Neural cell (in vitro differentiated cells): Measurements from ENCODE around the gene CLOCK. TPM values are rescaled to one million over a fixed set of nuclear protein-coding genes. Genes with fewer than 3 reads are reported as not detected.

ENCODE experiments used
- H2AFZ ChIP-seq: fragments of 200-600, 300-800 bp; sonication (generic), shearing (Covaris generic); 2 replicates; pipeline ENCODE4 v1.6.0; 2014; ENCODE audit warnings: low read depth, mild to moderate bottlenecking, antibody characterized with exemption, low read length, moderate library complexity
- H3F3A ChIP-seq: fragments of 200-600 bp; shearing (Covaris generic); 2 replicates; pipeline ENCODE4 v1.6.1; 2016; ENCODE audit warnings: mild to moderate bottlenecking, moderate library complexity, mixed read lengths, antibody characterized with exemption, low read length; ENCODE audit not compliant: insufficient read depth, poor library complexity, severe bottlenecking
- H3K27ac ChIP-seq: fragments of 200-600, 300-800 bp; sonication (generic), shearing (Covaris generic); 2 replicates; pipeline ENCODE4 v1.5.1; 2014; ENCODE audit warnings: mild to moderate bottlenecking, low read length, moderate library complexity
- H3K27me3 ChIP-seq: fragments of 300-800, 200-600 bp; sonication (generic), shearing (Covaris generic); 2 replicates; pipeline ENCODE4 v1.6.0; 2014; ENCODE audit warnings: mild to moderate bottlenecking, low read depth, low read length, moderate library complexity; ENCODE audit not compliant: insufficient read depth
- H3K36me3 ChIP-seq: fragments of 300-800, 200-600 bp; sonication (generic), shearing (Covaris generic); 2 replicates; pipeline ENCODE4 v1.5.1; 2014; ENCODE audit warnings: mild to moderate bottlenecking, antibody characterized with exemption, low read length, moderate library complexity; ENCODE audit not compliant: insufficient read depth
- H3K4me2 ChIP-seq: fragments of 300-800, 200-600 bp; sonication (generic), shearing (Covaris generic); 2 replicates; pipeline ENCODE4 v1.6.0; 2014; ENCODE audit warnings: mild to moderate bottlenecking, low read length
- H3K4me3 ChIP-seq: fragments of 300-800, 200-600 bp; sonication (generic), shearing (Covaris generic); 2 replicates; pipeline ENCODE4 v1.5.1; 2014; ENCODE audit warnings: mild to moderate bottlenecking, low read length, moderate library complexity
- H3K79me2 ChIP-seq: fragments of 200-600 bp; shearing (Covaris generic); replicated peaks from 2 replicates; pipeline ENCODE4 v1.6.0; 2014; ENCODE audit warnings: mild to moderate bottlenecking, low read length, moderate library complexity; ENCODE audit not compliant: insufficient read depth
- H3K9ac ChIP-seq: fragments of 300-800, 200-600 bp; sonication (generic), shearing (Covaris generic); 2 replicates; pipeline ENCODE4 v1.6.1; 2016; ENCODE audit warnings: mild to moderate bottlenecking, low read length, mixed read lengths
- H3K9me2 ChIP-seq: fragments of 200-600 bp; shearing (Covaris generic); 2 replicates; pipeline ENCODE4 v1.6.1; 2016; ENCODE audit warnings: mild to moderate bottlenecking, low read length, mixed read lengths; ENCODE audit not compliant: insufficient read depth
- H3K9me3 ChIP-seq: fragments of 200-600, 300-800 bp; sonication (generic), shearing (Covaris generic); 2 replicates; pipeline ENCODE4 v1.6.1; 2016; ENCODE audit warnings: mild to moderate bottlenecking, mixed run types, low read length, moderate library complexity, mixed read lengths
- H4K20me1 ChIP-seq: fragments of 200-600 bp; shearing (Covaris generic); 2 replicates; pipeline ENCODE4 v1.6.1; 2016; ENCODE audit warnings: mild to moderate bottlenecking, mixed run types; ENCODE audit not compliant: insufficient read depth
- EP300 ChIP-seq: fragments of 450-650 bp; conservative IDR thresholded peaks from 2 replicates; pipeline ENCODE4 v1.6.1; 2014; ENCODE audit warnings: antibody characterized with exemption, mild to moderate bottlenecking, moderate library complexity; ENCODE audit not compliant: poor library complexity, severe bottlenecking
- EZH2 ChIP-seq: fragments of 200-600, 300-800 bp; shearing (Covaris generic), sonication (generic); IDR thresholded peaks from 2 replicates; pipeline ENCODE4 v1.6.1; 2014; ENCODE audit warnings: antibody characterized with exemption, low read length, borderline replicate concordance, mild to moderate bottlenecking; ENCODE audit not compliant: insufficient read depth, poor library complexity, severe bottlenecking
- MXI1 ChIP-seq: fragments of 450-650 bp; conservative IDR thresholded peaks from 2 replicates; pipeline ENCODE4 v1.6.1; 2014; ENCODE audit warnings: antibody characterized with exemption, mild to moderate bottlenecking; ENCODE audit not compliant: poor library complexity, severe bottlenecking
- POLR2AphosphoS5 ChIP-seq: IDR thresholded peaks from 2 replicates; pipeline ENCODE4 v1.6.1; 2012
- RAD21 ChIP-seq: fragments of 450-650 bp; conservative IDR thresholded peaks from 2 replicates; pipeline ENCODE4 v1.6.1; 2014; ENCODE audit warnings: antibody characterized with exemption, mild to moderate bottlenecking, moderate library complexity
- SMC3 ChIP-seq: fragments of 450-650 bp; conservative IDR thresholded peaks from 2 replicates; pipeline ENCODE4 v1.6.1; 2014; ENCODE audit warnings: antibody characterized with exemption, mild to moderate bottlenecking, moderate library complexity; ENCODE audit not compliant: poor library complexity
- TAF1 ChIP-seq: IDR thresholded peaks from 2 replicates; pipeline ENCODE4 v1.6.1; 2012; ENCODE audit warnings: low read depth
- polyA plus RNA-seq: library from polyadenylated mRNA; depleted of rRNA; stranded (reverse); fragments of >200 nt; gene quantifications from 2 replicates; pipeline ENCODE4 v1.2.3, GENCODE V29; 2014
- TF ChIP-seq, protein P1 (sequence below): IDR thresholded peaks from 2 replicates; pipeline ENCODE4 v1.6.1; 2012; ENCODE audit warnings: borderline replicate concordance
- TF ChIP-seq, protein P2 (sequence below): fragments of 450-650 bp; IDR thresholded peaks from 2 replicates; pipeline ENCODE4 v1.5.1; 2014; ENCODE audit warnings: antibody characterized with exemption, mild to moderate bottlenecking, moderate library complexity; ENCODE audit not compliant: poor library complexity, severe bottlenecking

Gene CLOCK
- polyA plus RNA-seq, 1 donor from 2014 or later, result 8.7 TPM

DNA sequence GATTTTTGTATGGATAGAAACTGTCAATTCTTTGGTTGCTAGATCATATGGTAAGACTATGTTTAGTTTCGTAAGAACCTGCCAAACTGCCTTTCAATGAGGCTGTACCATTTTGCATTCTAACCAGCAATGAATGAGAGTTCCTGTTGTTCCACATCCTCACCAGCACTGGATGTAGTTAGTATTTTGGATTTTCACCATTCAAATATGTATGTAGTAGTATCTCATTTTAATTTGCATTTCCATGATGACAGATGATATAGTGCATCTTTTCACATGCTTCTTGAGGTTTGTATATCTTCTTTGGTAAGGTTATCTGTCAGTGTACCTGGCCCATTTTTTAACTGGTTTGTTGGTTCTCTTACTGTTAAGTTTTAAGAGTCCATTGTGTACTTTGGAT is 34.6 kb downstream of the CLOCK start:
- Histone ChIP-seq H4K20me1 (no peaks in the 10 kb centered on the region), H3K79me2 (peaks cover 6% of the 10 kb centered on the region), H3K27me3 (no peaks in the 10 kb centered on the region), H3K36me3 (no peaks in the 10 kb centered on the region), H3K9ac (no peak overlapping the region), H3K9me3 (no peaks in the 10 kb centered on the region), H3K9me2 (no peaks in the 10 kb centered on the region), H3F3A (no peaks in the 10 kb centered on the region), H3K4me3 (no peak overlapping the region), H2AFZ (no peak overlapping the region), H3K27ac (no peak overlapping the region), H3K4me2 (no peak overlapping the region)
- TF ChIP-seq, protein P1, sequence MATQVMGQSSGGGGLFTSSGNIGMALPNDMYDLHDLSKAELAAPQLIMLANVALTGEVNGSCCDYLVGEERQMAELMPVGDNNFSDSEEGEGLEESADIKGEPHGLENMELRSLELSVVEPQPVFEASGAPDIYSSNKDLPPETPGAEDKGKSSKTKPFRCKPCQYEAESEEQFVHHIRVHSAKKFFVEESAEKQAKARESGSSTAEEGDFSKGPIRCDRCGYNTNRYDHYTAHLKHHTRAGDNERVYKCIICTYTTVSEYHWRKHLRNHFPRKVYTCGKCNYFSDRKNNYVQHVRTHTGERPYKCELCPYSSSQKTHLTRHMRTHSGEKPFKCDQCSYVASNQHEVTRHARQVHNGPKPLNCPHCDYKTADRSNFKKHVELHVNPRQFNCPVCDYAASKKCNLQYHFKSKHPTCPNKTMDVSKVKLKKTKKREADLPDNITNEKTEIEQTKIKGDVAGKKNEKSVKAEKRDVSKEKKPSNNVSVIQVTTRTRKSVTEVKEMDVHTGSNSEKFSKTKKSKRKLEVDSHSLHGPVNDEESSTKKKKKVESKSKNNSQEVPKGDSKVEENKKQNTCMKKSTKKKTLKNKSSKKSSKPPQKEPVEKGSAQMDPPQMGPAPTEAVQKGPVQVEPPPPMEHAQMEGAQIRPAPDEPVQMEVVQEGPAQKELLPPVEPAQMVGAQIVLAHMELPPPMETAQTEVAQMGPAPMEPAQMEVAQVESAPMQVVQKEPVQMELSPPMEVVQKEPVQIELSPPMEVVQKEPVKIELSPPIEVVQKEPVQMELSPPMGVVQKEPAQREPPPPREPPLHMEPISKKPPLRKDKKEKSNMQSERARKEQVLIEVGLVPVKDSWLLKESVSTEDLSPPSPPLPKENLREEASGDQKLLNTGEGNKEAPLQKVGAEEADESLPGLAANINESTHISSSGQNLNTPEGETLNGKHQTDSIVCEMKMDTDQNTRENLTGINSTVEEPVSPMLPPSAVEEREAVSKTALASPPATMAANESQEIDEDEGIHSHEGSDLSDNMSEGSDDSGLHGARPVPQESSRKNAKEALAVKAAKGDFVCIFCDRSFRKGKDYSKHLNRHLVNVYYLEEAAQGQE, result no peak
- TF ChIP-seq RAD21 (no peak), EP300 (no peak), SMC3 (no peak), TAF1 (no peak), POLR2AphosphoS5 (no peak), EZH2 (no peak), MXI1 (no peak)
- TF ChIP-seq, protein P2, sequence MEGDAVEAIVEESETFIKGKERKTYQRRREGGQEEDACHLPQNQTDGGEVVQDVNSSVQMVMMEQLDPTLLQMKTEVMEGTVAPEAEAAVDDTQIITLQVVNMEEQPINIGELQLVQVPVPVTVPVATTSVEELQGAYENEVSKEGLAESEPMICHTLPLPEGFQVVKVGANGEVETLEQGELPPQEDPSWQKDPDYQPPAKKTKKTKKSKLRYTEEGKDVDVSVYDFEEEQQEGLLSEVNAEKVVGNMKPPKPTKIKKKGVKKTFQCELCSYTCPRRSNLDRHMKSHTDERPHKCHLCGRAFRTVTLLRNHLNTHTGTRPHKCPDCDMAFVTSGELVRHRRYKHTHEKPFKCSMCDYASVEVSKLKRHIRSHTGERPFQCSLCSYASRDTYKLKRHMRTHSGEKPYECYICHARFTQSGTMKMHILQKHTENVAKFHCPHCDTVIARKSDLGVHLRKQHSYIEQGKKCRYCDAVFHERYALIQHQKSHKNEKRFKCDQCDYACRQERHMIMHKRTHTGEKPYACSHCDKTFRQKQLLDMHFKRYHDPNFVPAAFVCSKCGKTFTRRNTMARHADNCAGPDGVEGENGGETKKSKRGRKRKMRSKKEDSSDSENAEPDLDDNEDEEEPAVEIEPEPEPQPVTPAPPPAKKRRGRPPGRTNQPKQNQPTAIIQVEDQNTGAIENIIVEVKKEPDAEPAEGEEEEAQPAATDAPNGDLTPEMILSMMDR, result no peak

GRCh38 chr4:55510685-55511084 is 36.0 kb downstream of the CLOCK start:
- Histone ChIP-seq H3K9me2 (no peaks in the 10 kb centered on the region), H3K4me2 (no peak overlapping the region), H3K36me3 (no peaks in the 10 kb centered on the region), H3K27ac (no peak overlapping the region), H2AFZ (no peak overlapping the region), H4K20me1 (no peaks in the 10 kb centered on the region), H3K4me3 (no peak overlapping the region), H3K9me3 (no peaks in the 10 kb centered on the region), H3K9ac (no peak overlapping the region), H3K79me2 (peaks cover 6% of the 10 kb centered on the region), H3F3A (no peaks in the 10 kb centered on the region), H3K27me3 (no peaks in the 10 kb centered on the region)
- TF ChIP-seq EP300 (no peak), MXI1 (no peak), SMC3 (no peak), TAF1 (no peak), EZH2 (no peak), POLR2AphosphoS5 (no peak), RAD21 (no peak)
- TF ChIP-seq, protein P2, result no peak
- TF ChIP-seq, protein P1, result no peak
